ENCODE measurements around the gene FCRL1.

GRCh38 chr1:157774412-157774811 is 45.5 kb downstream of the FCRL1 start:
- TF ChIP-seq YY1 (IDR thresholded peaks at IDR 0.05; ENCODE audit: insufficient read depth, insufficient read length), result no peak
- no peak for TF ChIP-seq SUZ12 (IDR thresholded peaks at IDR 0.05; ENCODE audit: extremely low read depth, insufficient read depth, insufficient read length)
